ENCODE results near the gene TRPM3.

TRPM3 gene

DNA sequence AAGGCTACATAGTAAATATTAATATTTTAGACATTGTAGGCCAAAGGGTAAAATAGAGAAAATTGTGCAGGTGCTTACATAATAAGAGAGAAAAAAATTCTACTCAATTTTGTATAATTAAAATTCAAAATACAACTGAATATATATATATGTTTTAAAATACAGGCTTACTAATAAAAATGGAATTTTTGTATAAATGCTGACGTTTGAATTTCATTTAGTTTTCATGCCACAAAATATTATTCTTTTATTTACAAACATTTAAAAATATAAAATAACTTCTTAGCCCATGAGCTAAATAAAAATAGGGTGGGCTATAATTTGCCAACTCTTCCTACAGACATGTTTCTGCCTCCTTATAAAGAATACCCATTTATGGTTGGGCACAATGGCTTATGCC, 328.6 kb downstream of the TRPM3 start (continued):
- TF ChIP-seq ZNF280D (tag by site-specific recombination; IDR thresholded peaks at IDR 0.05) (no peak), ZNF23 (tag by site-specific recombination; IDR thresholded peaks at IDR 0.05; ENCODE audit: borderline replicate concordance) (no peak), ZNF2 (tag by site-specific recombination; IDR thresholded peaks at IDR 0.05) (no peak), ZNF610 (tag by site-specific recombination; IDR thresholded peaks at IDR 0.05; ENCODE audit: borderline replicate concordance) (no peak), ZNF174 (tag by site-specific recombination; IDR thresholded peaks at IDR 0.05) (no peak), SCRT2 (tag by site-specific recombination; IDR thresholded peaks at IDR 0.05) (no peak), ZNF341 (tag by site-specific recombination; IDR thresholded peaks at IDR 0.05; ENCODE audit: low read depth) (no peak)
- TF ChIP-seq, protein P1, sequence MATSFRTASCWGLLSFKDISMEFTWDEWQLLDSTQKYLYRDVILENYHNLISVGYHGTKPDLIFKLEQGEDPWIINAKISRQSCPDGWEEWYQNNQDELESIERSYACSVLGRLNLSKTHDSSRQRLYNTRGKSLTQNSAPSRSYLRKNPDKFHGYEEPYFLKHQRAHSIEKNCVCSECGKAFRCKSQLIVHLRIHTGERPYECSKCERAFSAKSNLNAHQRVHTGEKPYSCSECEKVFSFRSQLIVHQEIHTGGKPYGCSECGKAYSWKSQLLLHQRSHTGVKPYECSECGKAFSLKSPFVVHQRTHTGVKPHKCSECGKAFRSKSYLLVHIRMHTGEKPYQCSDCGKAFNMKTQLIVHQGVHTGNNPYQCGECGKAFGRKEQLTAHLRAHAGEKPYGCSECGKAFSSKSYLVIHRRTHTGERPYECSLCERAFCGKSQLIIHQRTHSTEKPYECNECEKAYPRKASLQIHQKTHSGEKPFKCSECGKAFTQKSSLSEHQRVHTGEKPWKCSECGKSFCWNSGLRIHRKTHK (tag by site-specific recombination; IDR thresholded peaks at IDR 0.05): no peak
- TF ChIP-seq, protein P2, sequence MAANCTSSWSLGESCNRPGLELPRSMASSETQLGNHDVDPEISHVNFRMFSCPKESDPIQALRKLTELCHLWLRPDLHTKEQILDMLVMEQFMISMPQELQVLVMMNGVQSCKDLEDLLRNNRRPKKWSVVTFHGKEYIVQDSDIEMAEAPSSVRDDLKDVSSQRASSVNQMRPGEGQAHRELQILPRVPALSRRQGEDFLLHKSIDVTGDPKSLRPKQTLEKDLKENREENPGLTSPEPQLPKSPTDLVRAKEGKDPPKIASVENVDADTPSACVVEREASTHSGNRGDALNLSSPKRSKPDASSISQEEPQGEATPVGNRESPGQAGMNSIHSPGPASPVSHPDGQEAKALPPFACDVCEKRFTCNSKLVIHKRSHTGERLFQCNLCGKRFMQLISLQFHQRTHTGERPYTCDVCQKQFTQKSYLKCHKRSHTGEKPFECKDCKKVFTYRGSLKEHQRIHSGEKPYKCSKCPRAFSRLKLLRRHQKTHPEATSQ (tag by site-specific recombination; IDR thresholded peaks at IDR 0.05): no peak
- TF ChIP-seq, protein P3, sequence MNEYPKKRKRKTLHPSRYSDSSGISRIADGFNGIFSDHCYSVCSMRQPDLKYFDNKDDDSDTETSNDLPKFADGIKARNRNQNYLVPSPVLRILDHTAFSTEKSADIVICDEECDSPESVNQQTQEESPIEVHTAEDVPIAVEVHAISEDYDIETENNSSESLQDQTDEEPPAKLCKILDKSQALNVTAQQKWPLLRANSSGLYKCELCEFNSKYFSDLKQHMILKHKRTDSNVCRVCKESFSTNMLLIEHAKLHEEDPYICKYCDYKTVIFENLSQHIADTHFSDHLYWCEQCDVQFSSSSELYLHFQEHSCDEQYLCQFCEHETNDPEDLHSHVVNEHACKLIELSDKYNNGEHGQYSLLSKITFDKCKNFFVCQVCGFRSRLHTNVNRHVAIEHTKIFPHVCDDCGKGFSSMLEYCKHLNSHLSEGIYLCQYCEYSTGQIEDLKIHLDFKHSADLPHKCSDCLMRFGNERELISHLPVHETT (tag by site-specific recombination; IDR thresholded peaks at IDR 0.05): no peak

- Histone ChIP-seq H3K27ac (ENCODE audit: extremely low read depth, low read depth, low read length) (no peak overlapping the region), H3K36me3 (ENCODE audit: control insufficient read depth in 2 of 2, insufficient read depth in 1 of 2, low read length in 2 of 2) (no peaks in the 10 kb centered on the region), H3K9me3 (ENCODE audit: control insufficient read depth, insufficient read depth, low read depth, low read length) (no peaks in the 10 kb centered on the region), H3K4me1 (ENCODE audit: control insufficient read depth, insufficient read depth, low read length) (no peaks in the 10 kb centered on the region), H3K4me3 (ENCODE audit: low read depth, low read length) (no peak overlapping the region)
- TF ChIP-seq KLF16 (tag by site-specific recombination; IDR thresholded peaks at IDR 0.05): no peak
- no peak for TF ChIP-seq GLI2 (tag by site-specific recombination; IDR thresholded peaks at IDR 0.05; ENCODE audit: borderline replicate concordance, low read depth)
- TF ChIP-seq ZNF654 (tag by site-specific recombination; IDR thresholded peaks at IDR 0.05; ENCODE audit: low read depth): no peak
- no peak for TF ChIP-seq ZNF626 (tag by site-specific recombination; IDR thresholded peaks at IDR 0.05)
- TF ChIP-seq MEIS1 (CRISPR knock-in tag; IDR thresholded peaks at IDR 0.05; ENCODE audit: borderline replicate concordance): no peak
- ChIA-PET CTCF (no interaction called here), POLR2A (no interaction called here)
Measured at GRCh38 chr9:70791936-70792335, 329.5 kb downstream of the TRPM3 start.

DNA sequence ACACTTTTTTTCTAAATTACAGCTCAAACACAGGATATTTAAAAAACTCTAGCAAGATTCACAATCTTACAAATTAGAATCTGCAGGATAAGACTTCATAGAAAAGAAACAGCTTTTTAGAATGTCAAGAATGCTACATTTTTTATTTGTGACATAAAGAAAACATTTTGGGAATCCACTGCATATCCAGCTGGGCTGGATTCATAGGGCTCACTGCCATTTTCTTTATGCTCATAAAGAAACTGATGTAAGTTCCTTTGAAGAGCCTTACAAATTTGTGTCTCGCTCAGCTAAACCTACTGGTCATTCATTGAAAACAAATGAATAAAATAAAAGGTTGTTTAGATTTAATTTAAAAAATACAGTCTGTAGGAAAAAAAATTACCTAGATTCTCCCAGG, 332.3 kb downstream of the TRPM3 start:
- POLR2A ChIA-PET: no interaction called here
- Histone ChIP-seq H3K36me3 (ENCODE audit: control insufficient read depth in 2 of 2, insufficient read depth in 1 of 2, low read length in 2 of 2) (no peaks in the 10 kb centered on the region), H3K9me3 (ENCODE audit: control insufficient read depth, insufficient read depth, low read depth, low read length) (no peaks in the 10 kb centered on the region), H3K4me3 (ENCODE audit: low read depth, low read length) (no peak overlapping the region), H3K4me1 (ENCODE audit: control insufficient read depth, insufficient read depth, low read length) (no peaks in the 10 kb centered on the region; the same call in 1 of the 2 replicates), H3K27ac (ENCODE audit: extremely low read depth, low read depth, low read length) (no peak overlapping the region)
- TF ChIP-seq KLF9 (tag by site-specific recombination; IDR thresholded peaks at IDR 0.05; ENCODE audit: low read depth): no peak
- no peak for TF ChIP-seq ZNF354C (tag by site-specific recombination; IDR thresholded peaks at IDR 0.05; ENCODE audit: borderline replicate concordance, low read depth)
- no peak for TF ChIP-seq ZNF785 (tag by site-specific recombination; IDR thresholded peaks at IDR 0.05)
- TF ChIP-seq, protein P4, sequence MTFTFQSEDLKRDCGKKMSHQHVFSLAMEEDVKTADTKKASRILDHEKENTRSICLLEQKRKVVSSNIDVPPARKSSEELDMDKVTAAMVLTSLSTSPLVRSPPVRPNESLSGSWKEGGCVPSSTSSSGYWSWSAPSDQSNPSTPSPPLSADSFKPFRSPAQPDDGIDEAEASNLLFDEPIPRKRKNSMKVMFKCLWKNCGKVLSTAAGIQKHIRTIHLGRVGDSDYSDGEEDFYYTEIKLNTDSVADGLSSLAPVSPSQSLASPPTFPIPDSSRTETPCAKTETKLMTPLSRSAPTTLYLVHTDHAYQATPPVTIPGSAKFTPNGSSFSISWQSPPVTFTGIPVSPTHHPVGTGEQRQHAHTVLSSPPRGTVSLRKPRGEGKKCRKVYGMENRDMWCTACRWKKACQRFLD (tag by site-specific recombination; IDR thresholded peaks at IDR 0.05): no peak
- no peak for TF ChIP-seq ZNF16 (tag by site-specific recombination; IDR thresholded peaks at IDR 0.05; ENCODE audit: low read depth)
- TF ChIP-seq ZNF768 (tag by site-specific recombination; IDR thresholded peaks at IDR 0.05): no peak
- no peak for TF ChIP-seq IKZF3 (tag by site-specific recombination; IDR thresholded peaks at IDR 0.05)
- no peak for TF ChIP-seq ZNF169 (tag by site-specific recombination; IDR thresholded peaks at IDR 0.05)
- no peak for TF ChIP-seq ZNF24 (tag by site-specific recombination; IDR thresholded peaks at IDR 0.05)
- CTCF ChIA-PET: interaction anchor here (0.6 to 0.9 kb wide), 3 partner anchors 149 to 1393 kb away, joined by 3 to 5 read pairs (median 3); no protein-coding TSS in a partner anchor
